Epithelial cell of proximal tubule (primary cell): ENCODE results near the gene LYZL2. TPM values are rescaled to one million over a fixed set of nuclear protein-coding genes. Genes with fewer than 3 reads are reported as not detected.
"Not testable (repeated sequence)": the region's sequence is repeated elsewhere in the genome, so short reads cannot be mapped to it uniquely, and the experiment has no call there.

Source experiments
- DNase-seq: peaks from one replicate; pipeline ENCODE4 v3.0.0-alpha.2; 2011; ENCODE audit warnings: low read depth
- H3K4me3 ChIP-seq: 2 replicates; pipeline ENCODE4 v1.5.1; 2011; ENCODE audit warnings: low read depth, mild to moderate bottlenecking, low read length
- total RNA-seq: library from RNA; depleted of rRNA; stranded (reverse); fragments of >200 nt; gene quantifications from 2 replicates; pipeline ENCODE4 v1.2.3, GENCODE V29; 2015
- TF ChIP-seq, protein P1 (sequence below): conservative IDR thresholded peaks from 2 replicates; pipeline ENCODE4 v1.5.1; 2012; ENCODE audit warnings: low read depth, mild to moderate bottlenecking, low read length

The LYZL2 gene
- total RNA-seq, 1 donor from 2014 or later: not detected

DNA sequence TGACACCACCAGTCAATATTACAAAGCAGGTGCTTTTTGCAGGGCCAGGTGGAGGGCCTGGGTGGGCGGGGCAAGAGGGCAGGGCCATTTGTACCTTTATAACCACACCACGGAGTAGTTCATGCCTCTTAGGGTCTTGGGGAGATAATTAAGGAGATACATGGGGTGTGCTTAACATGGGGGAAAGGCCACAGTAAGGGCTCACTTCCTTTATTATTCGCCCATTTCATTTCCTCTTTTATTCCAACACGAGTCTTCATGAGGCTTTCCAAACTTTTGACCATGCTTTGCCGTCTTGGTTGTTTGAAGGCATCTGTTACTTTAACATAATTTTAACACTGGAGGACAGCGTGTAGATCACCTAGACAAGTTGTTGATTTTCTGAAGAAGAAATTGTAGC, 33.3 kb upstream of the LYZL2 start:
- TF ChIP-seq, protein P1, sequence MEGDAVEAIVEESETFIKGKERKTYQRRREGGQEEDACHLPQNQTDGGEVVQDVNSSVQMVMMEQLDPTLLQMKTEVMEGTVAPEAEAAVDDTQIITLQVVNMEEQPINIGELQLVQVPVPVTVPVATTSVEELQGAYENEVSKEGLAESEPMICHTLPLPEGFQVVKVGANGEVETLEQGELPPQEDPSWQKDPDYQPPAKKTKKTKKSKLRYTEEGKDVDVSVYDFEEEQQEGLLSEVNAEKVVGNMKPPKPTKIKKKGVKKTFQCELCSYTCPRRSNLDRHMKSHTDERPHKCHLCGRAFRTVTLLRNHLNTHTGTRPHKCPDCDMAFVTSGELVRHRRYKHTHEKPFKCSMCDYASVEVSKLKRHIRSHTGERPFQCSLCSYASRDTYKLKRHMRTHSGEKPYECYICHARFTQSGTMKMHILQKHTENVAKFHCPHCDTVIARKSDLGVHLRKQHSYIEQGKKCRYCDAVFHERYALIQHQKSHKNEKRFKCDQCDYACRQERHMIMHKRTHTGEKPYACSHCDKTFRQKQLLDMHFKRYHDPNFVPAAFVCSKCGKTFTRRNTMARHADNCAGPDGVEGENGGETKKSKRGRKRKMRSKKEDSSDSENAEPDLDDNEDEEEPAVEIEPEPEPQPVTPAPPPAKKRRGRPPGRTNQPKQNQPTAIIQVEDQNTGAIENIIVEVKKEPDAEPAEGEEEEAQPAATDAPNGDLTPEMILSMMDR: no peak
- no peak overlapping the region for H3K4me3 ChIP-seq
- DNase-seq: no peak

DNA sequence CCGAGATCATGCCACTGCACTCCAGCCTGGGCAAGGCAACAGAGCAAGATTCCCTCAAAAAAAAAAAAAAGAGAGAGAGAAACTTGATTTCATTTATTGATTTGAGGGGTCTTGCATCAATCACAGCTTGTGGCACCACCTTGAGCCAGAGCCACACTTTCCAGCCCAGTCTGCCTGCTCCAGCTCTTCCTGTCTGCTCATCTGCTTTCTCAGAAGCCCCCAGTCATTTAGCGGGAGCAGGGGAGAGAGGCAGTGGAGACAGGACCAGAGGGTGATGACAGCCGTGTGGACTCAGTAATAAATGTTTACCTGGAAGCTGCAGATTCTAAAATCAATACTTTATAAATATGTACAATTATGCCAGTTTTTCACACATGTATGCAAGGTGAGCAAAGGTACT, 30.8 kb upstream of the LYZL2 start:
- not testable (repeated sequence) for DNase-seq

DNA sequence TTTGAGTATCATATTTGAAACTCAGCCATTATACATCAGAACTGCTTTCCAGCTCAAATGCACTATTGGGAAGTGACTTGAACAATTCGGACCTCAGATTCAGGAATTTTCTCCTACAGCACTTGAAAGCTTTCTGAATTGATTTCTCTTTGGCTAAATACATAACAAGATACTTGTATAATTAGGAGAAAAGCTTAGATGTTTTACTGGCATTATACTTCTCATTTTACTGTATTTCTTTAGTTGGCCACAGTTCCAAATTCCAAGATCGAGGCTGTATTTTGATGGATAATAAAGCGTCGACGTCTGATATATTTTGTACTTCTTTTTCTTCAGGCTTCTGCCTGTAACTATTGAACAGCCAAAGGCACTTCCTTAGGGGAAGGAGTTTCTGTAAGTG, 26.7 kb upstream of the LYZL2 start:
- TF ChIP-seq, protein P1: no peak
- no peak overlapping the region for H3K4me3 ChIP-seq
- DNase-seq: no peak

More for the DNA sequence above, 30.8 kb upstream of the LYZL2 start:
- not testable (repeated sequence) for H3K4me3 ChIP-seq

DNA sequence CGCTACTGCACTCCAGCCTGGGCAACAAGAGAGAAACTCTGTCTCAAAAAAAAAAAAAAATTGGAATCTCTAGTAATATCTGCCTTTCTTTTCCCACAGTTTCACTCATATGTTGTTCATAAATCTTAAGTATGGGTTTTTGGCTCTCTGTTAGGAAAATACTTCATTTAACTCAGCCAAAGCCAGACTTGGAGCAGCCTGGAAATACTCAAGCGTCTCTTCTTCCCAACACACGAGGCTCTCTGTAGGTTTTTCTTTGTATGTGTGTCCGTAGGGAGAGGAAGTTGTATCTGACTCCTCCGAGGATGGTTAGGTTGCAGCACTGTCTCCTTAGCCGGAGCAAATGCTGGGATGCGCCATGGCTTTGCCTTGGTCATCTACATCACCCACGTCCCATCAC, 25.4 kb upstream of the LYZL2 start:
- not testable (repeated sequence) for H3K4me3 ChIP-seq

DNA sequence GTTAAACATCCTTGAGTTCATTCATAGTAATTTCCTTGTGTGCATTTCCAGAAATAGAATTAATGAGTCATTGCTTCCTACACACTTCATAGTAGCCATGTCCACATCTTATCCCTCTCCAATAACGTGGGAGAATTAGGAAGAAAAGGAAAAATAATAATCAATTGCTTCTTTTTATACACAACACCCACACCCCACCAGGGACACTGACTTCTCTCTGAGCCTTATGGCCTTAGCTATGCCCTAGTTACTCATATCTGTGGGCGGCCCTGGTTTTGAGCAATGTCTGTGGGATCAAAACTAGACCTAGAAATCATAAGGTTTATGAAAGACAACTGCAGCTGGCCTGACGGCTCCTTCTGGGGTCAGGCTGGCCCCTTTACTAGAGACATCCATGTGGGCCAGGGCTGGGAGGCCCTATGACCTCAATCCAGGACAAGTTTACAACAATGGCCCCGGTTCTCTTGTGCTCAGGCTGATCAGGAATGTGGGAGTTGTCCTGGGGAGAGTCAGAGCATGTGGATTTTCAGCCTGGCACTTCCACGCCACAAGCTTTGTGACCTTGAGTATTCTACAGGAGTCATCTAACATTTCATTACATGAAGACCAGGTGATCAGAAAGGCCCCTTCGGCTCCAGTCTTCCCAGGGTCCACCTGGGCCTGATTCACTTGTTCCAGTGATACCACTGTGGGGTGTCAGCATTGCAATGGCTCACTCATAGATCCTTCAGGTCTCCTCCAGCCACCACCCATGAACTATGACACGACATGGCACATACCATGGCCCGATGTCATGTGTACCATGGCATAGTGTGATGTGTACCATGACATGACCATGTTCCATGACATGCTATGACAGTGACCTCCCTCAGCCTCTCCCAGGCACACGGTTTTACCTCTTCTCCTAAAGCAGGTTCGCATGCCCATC, 22.2 kb upstream of the LYZL2 start:
- H3K4me3 ChIP-seq, DNase-seq: not testable (repeated sequence)

More for the DNA sequence above, 25.4 kb upstream of the LYZL2 start:
- DNase-seq: not testable (repeated sequence)

DNA sequence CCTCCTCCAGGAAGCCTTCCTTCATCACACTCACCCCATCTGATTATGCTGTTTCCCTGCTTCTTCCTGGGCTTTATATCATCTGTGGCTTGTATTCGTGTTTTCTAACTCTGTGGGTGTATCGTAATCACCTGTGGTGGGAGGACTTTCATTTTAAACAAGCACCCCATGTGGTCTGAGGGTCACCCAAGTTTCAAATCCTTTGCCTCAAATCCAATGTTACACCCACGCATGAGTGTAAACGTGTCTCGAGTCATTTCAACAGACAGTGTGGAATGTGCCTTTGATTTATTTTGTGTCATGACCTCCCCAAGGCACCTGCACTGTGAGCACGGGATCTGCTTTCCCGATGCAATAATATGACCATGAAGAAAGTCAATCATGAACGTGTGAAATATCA, 17.5 kb upstream of the LYZL2 start:
- no peak for DNase-seq
- TF ChIP-seq, protein P1: no peak
- H3K4me3 ChIP-seq: no peak overlapping the region

DNA sequence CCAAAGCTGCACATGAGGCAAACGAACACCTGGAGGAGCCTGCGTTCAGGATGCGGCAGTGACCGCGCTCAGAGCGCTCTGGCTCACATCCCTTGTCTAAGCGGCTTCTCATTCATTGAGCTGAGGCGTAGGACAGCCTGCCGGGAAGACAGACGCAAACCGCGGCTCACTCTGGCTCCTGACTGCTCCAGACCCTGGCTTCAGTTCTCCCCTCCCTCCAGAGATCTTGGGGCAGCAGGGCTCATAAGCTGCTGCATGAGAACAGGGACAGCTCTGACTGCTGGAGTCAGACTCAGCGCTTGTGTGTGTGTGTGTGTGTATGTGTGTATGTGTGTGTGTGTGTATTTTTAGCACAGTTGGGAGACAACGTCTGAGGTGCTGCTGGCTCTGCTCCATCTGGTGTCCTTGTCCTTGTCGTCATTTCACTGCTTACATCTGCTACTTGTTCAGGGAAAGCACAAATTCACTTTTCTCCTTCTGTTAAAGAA, 15.8 kb upstream of the LYZL2 start:
- TF ChIP-seq, protein P1: no peak
- no peak for DNase-seq
- no peak overlapping the region for H3K4me3 ChIP-seq

DNA sequence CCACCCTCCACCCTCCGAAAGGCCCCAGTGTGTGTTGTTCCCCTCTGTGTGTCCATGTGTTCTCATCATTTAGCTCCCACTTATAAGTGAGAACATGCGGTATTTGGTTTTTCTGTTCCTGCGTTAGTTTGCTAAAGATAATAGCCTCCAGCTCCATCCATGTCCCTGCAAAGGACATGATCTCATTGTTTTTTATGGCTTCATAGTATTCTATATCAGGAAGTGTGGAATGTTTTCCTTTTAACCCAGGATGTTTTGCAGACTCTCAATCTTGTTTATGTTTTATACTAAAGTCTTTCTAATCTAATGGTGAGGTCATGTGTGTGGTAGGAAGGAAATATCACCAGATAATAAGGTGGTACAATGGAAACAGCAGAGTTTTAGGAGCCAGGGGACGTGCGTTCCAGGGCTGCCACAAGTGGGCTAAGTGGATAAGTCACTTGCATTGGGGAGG, 14.9 kb upstream of the LYZL2 start:
- not testable (repeated sequence) for DNase-seq, H3K4me3 ChIP-seq

DNA sequence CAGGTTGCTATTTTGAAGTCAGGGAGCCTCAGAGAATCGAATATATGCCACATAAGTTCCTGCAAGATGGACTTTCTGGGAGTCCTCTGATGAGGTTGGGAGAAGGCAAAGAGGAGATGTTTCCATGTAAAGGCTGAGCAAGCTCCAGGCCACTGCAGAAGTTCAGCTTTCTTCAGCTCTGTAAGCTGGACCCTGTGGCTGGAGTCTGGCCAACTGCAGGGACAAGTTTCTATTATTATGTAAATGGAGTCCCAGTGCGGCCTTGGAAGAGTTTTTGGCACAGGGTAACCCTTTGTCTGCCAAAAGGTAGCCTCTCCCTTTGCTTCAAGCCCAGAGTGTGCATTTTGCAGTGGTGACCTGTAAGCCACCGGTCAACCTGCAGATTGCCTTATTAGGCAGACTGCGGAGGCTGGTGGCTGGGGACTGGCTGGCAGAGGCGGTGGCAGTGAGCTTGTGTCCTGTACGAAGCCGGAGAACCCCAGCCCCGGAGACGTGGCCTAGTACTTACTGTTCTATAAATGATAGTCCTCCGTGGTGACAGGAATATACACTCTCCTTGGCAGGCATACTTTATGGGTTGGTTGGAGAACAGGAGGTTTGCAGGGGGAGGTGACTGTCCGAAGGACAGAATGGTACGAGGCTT, 14.1 kb upstream of the LYZL2 start:
- H3K4me3 ChIP-seq, DNase-seq: not testable (repeated sequence)

DNA sequence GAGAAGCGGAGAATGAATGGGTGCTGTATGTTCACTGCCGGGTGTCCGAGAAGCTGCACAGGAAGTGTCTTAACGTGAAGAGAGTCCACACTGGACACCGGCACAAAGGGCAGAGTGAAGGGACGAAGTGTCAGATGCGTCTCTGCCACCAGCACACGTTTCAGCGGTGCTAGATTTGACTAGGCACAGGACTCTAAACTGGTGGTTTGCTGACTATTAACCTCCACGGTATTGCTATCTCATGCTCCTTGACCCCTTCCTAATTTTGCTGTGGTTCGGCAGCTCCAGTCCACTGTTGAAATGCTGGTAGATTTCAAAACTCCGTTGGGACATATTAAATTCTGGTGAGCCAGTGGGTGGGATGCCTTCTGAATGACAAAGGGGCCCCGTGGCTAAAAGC, 13.3 kb upstream of the LYZL2 start:
- not testable (repeated sequence) for H3K4me3 ChIP-seq, DNase-seq
